ENCODE results near the gene GJC2.

The GJC2 gene

GRCh38 chr1:228146417-228147150 lies 3.1 kb upstream of the GJC2 start:
- DNase-seq = no peak

- DNase-seq = no peak
Observed at GRCh38 chr1:228147151-228147693, 2.5 kb upstream of the GJC2 start.

- DNase-seq = no peak
Observed at GRCh38 chr1:228147768-228148167, 2.0 kb upstream of the GJC2 start.

GRCh38 chr1:228148196-228148861 lies 1.4 kb upstream of the GJC2 start:
- DNase-seq = no peak

- no peak for DNase-seq
Observed at GRCh38 chr1:228148935-228149405, 760 bp upstream of the GJC2 start.

- DNase-seq = no peak
Observed at GRCh38 chr1:228150120-228150460, 360 bp downstream of the GJC2 start.

- DNase-seq = no peak
Observed at GRCh38 chr1:228150461-228151179, 890 bp downstream of the GJC2 start.

GRCh38 chr1:228151180-228151925 lies 1.6 kb downstream of the GJC2 start:
- DNase-seq = no peak

- DNase-seq = no peak
Observed at GRCh38 chr1:228152097-228152917, 2.6 kb downstream of the GJC2 start.

- DNase-seq = no peak
Observed at GRCh38 chr1:228152918-228153258, 3.2 kb downstream of the GJC2 start.

- DNase-seq = no peak
Observed at GRCh38 chr1:228154021-228154669, 4.4 kb downstream of the GJC2 start.

GRCh38 chr1:228154670-228155571 lies 5.2 kb downstream of the GJC2 start:
- DNase-seq = no peak

GRCh38 chr1:228155596-228156514 lies 6.1 kb downstream of the GJC2 start:
- no peak for DNase-seq

GRCh38 chr1:228156515-228156881 lies 6.8 kb downstream of the GJC2 start:
- no peak for DNase-seq

- DNase-seq = no peak
Observed at GRCh38 chr1:228156941-228157728, 7.4 kb downstream of the GJC2 start.

- DNase-seq = no peak
Observed at GRCh38 chr1:228157729-228158126, 8.0 kb downstream of the GJC2 start.

- DNase-seq = no peak
Observed at GRCh38 chr1:228158151-228159007, 8.6 kb downstream of the GJC2 start.

Data from NCI-H1092 (cell line).